ENCODE data around the gene DUS3L. TPM values are rescaled to one million over a fixed set of nuclear protein-coding genes. Genes with fewer than 3 reads are reported as not detected.

Gene DUS3L
- total RNA-seq, 1 donor from 2014 or later: 65.1 TPM

- Mint-ChIP-seq H3K27me3 (ENCODE audit: low read depth) (peaks cover 3% of the 10 kb centered on the region), H3K36me3 (ENCODE audit: low read depth) (peaks cover 8% of the 10 kb centered on the region)
These were observed 1.3 kb upstream of the DUS3L start for GRCh38 chr19:5792224-5792623.

GRCh38 chr19:5789886-5790558 is 941 bp downstream of the DUS3L start:
- DNase-seq (ENCODE audit: low read depth, low spot score): no peak
- H3K36me3 Mint-ChIP-seq (ENCODE audit: low read depth): peaks cover 16% of the 10 kb centered on the region

More at GRCh38 chr19:5792224-5792623, 1.3 kb upstream of the DUS3L start:
- H3K9me3 Mint-ChIP-seq: peaks cover 2% of the 10 kb centered on the region
- no peak for DNase-seq (ENCODE audit: low read depth, low spot score)
- peaks cover 14% of the 10 kb centered on the region for H3K4me1 Mint-ChIP-seq
- no peak overlapping the region for H3K4me3 Mint-ChIP-seq
- no peak overlapping the region for H3K27ac Mint-ChIP-seq (ENCODE audit: unreplicated experiment)
- TF ChIP-seq, protein P1, sequence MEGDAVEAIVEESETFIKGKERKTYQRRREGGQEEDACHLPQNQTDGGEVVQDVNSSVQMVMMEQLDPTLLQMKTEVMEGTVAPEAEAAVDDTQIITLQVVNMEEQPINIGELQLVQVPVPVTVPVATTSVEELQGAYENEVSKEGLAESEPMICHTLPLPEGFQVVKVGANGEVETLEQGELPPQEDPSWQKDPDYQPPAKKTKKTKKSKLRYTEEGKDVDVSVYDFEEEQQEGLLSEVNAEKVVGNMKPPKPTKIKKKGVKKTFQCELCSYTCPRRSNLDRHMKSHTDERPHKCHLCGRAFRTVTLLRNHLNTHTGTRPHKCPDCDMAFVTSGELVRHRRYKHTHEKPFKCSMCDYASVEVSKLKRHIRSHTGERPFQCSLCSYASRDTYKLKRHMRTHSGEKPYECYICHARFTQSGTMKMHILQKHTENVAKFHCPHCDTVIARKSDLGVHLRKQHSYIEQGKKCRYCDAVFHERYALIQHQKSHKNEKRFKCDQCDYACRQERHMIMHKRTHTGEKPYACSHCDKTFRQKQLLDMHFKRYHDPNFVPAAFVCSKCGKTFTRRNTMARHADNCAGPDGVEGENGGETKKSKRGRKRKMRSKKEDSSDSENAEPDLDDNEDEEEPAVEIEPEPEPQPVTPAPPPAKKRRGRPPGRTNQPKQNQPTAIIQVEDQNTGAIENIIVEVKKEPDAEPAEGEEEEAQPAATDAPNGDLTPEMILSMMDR (conservative IDR thresholded peaks at IDR 0.05): no peak

GRCh38 chr19:5789351-5789761 is 1.6 kb downstream of the DUS3L start:
- Mint-ChIP-seq H3K36me3 (ENCODE audit: low read depth) (peaks cover 16% of the 10 kb centered on the region), H3K27me3 (ENCODE audit: low read depth) (peaks cover 3% of the 10 kb centered on the region), H3K9me3 (peaks cover 2% of the 10 kb centered on the region), H3K4me3 (peak overlapping the region; percentile 73), H3K27ac (ENCODE audit: unreplicated experiment) (no peak overlapping the region), H3K4me1 (peaks cover 14% of the 10 kb centered on the region)
- no peak for DNase-seq (ENCODE audit: low read depth, low spot score)
- TF ChIP-seq, protein P1 (conservative IDR thresholded peaks at IDR 0.05): no peak

More at GRCh38 chr19:5789886-5790558, 941 bp downstream of the DUS3L start:
- TF ChIP-seq, protein P1 (conservative IDR thresholded peaks at IDR 0.05): no peak
- Mint-ChIP-seq H3K27me3 (ENCODE audit: low read depth) (peaks cover 3% of the 10 kb centered on the region), H3K4me1 (peaks cover 14% of the 10 kb centered on the region), H3K9me3 (peaks cover 2% of the 10 kb centered on the region), H3K27ac (ENCODE audit: unreplicated experiment) (no peak overlapping the region), H3K4me3 (peak overlapping the region; percentile 99)

DNA sequence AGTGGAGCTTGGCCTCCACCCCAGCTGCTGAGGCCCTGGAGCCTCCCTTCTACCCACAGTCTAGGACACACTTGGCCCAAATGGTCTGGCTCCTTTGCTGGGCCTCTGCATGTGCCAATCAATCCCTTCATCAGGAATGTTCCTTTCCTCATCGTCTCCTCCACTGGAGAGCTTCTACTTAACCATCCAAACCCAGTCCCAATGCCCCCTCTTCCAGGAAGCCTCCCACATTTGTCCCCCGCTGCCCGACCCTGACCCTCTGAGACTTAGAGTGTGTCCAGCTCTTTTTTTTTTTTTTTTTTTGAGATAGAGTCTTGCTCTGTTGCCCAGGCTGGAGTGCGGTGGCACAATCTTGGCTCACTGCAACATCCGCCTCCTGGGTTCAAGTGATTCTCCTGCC is 2.5 kb downstream of the DUS3L start:
- peaks cover 2% of the 10 kb centered on the region for H3K9me3 Mint-ChIP-seq
- no peak for DNase-seq (ENCODE audit: low read depth, low spot score)
- H3K4me3 Mint-ChIP-seq: peak overlapping the region; percentile 41
- TF ChIP-seq, protein P1 (conservative IDR thresholded peaks at IDR 0.05): no peak
- peaks cover 3% of the 10 kb centered on the region for H3K27me3 Mint-ChIP-seq (ENCODE audit: low read depth)
- no peak overlapping the region for H3K27ac Mint-ChIP-seq (ENCODE audit: unreplicated experiment)
- H3K36me3 Mint-ChIP-seq (ENCODE audit: low read depth): peaks cover 16% of the 10 kb centered on the region
- H3K4me1 Mint-ChIP-seq: peaks cover 14% of the 10 kb centered on the region

GRCh38 chr19:5787409-5788182 is 3.4 kb downstream of the DUS3L start:
- Mint-ChIP-seq H3K4me3 (peak overlapping the region; percentile 41), H3K27ac (ENCODE audit: unreplicated experiment) (no peak overlapping the region), H3K27me3 (ENCODE audit: low read depth) (peaks cover 3% of the 10 kb centered on the region), H3K36me3 (ENCODE audit: low read depth) (peaks cover 16% of the 10 kb centered on the region), H3K9me3 (peaks cover 2% of the 10 kb centered on the region), H3K4me1 (peaks cover 14% of the 10 kb centered on the region)
- DNase-seq (ENCODE audit: low read depth, low spot score): no peak
- TF ChIP-seq, protein P1 (conservative IDR thresholded peaks at IDR 0.05): no peak

All from neural crest cell (in vitro differentiated cells).